Inflammatory macrophage treated with lipopolysaccharide for 1 hour (primary cell): ENCODE measurements around the gene SIGLEC8.
"Not testable (repeated sequence)": the region's sequence is repeated elsewhere in the genome, so short reads cannot be mapped to it uniquely, and the experiment has no call there.

ENCODE experiments used
- DNase-seq, 2 donors: peaks; one replicate each; pipeline ENCODE4 v3.0.0-alpha.2; 2020 to 2022

SIGLEC8 gene

GRCh38 chr19:51472607-51473006 lies 14.4 kb upstream of the SIGLEC8 start:
- no peak for DNase-seq

DNA sequence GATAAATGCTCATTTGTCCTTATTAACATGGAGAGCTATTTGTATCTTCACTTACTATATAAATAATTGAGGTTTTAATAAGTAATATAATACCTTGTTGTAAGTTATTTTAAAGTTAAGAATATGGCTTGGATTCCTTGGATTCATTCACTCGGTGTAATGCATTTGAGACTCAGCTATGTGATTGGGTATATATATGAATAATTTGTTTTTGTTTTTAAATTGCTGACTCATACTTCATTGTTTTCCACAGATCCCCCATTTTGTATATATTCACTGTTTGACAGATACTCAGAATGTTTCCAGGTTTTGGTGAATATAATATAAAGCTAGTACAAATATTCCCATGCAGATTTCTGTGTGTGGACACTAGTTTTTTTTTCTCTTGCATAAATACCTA lies 13.3 kb upstream of the SIGLEC8 start:
- no peak for DNase-seq

GRCh38 chr19:51470966-51471365 lies 12.7 kb upstream of the SIGLEC8 start:
- DNase-seq: peak; percentile 34 to 61

- no peak for DNase-seq
Observed at GRCh38 chr19:51469629-51470028, 11.4 kb upstream of the SIGLEC8 start.

- no peak for DNase-seq
Observed at GRCh38 chr19:51469162-51469561, 10.9 kb upstream of the SIGLEC8 start.

- no peak for DNase-seq
Observed at GRCh38 chr19:51468545-51468920, 10.3 kb upstream of the SIGLEC8 start.

DNA sequence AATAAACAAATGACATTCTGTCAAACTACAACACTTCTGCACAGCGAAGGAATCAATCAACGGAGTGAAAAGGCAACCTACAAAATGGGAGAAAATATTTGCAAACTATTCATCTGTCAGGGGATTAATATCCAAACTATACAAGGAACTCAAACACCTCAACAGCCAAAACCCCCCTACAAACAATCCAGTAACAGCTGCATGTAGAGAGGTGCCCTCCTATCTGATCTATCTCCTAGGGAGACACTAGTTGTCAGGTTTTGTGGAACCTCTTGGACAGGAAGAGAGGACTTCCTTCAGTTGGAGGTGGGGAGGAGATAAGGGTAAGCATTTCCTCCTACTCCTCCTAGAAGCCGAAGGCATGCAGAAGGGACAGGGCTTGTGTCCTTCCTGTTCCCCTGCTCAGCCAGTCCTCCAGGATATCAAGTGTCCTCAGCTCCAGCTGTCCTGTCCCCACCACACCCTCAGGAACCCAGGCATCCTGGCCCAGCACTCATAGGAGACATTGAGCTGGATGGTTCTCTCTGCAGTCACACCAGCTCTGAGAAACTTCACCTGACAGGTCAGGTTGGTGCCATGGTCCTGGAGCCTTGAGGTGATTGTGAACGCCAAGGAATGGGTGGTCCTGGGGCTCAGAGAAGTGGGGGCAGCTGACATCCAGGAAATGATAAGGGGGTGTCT lies 9.8 kb upstream of the SIGLEC8 start:
- DNase-seq: no peak

DNA sequence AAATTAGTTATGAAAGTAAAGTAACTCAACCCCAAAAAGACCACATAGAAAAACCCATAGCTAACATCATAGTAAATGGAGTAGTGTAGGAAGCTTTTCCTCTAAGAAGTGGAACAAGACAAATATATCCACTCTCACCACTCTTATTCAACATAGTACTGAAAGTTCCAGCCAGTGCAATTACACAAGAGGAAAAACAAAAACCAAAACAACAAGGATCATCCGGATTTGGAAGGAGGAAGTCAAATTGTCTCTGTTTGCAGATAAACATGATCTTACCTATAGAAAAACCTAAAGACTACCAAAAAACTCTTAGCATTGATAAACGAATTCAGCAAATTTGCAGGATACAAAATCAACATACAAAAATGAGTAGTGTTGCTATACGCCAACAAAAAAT lies 8.5 kb upstream of the SIGLEC8 start:
- peak in 1 of 2 donors; percentile 19 for DNase-seq

- DNase-seq: not testable (repeated sequence)
Observed at GRCh38 chr19:51463976-51464581, 5.8 kb upstream of the SIGLEC8 start.

- DNase-seq: no peak
Observed at GRCh38 chr19:51462681-51463080, 4.4 kb upstream of the SIGLEC8 start.

GRCh38 chr19:51462276-51462675 lies 4.0 kb upstream of the SIGLEC8 start:
- DNase-seq: no peak

DNA sequence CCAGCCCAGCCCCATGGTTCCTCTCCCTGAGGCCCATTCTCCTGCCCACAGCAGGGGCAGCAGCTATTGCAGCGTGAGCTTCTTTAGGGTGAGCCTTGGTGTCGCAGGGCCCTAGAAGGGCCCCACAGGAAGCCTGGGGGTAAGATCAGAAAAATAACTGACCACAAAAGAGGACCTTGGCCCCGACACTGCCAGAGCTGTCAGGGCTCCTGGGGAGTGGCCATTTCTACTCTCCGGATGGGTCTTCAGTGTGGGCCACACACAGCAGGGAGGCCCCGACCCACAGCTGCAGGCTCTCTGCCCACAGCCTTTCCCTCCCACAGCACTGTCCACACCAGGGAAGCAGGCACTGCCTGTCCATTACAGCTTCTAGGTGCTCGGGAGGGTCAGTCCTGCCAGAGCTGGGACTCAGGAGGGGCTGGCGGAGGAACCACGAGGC lies 3.5 kb upstream of the SIGLEC8 start:
- peak in 1 of 2 donors; percentile 18 for DNase-seq

DNA sequence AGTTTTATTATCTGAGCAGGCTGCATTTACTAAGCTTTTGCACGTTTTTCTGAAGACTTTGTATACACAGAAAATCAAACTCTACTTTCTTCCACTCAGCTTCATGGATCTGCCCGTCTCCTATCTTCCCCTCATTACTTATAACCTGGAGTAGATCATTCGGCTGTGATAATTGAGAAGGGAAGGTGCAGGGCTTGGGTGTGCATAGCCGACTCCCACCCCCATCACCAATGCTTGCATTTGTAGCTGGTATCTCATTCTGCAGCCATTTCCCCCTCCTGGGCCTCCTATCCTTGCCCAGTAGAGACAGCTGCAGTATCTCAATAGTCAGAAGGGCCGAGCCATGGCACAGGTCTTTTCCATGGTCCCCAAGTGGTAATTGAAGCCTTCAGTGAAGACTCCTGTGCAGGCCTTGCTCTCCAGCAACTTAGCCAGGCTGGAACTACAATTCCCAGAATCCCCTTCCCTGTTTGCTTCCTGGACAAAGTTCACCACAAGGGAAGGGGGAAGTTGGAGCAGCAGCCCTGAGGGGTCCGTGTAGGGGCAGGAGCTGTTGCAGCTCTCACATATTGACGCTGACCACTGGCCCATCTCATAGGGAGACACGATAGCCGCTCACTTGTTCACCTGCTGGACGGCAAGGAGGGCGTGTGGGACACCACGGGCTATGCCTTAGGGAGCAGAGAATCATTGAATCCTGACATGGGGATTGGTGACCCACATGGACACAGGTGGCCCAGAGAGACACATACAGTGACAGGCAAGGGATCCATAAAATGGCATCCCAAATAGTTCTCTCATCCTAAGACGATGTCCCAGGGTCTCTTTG lies 2.1 kb upstream of the SIGLEC8 start:
- DNase-seq: peak; percentile 30 to 39

DNA sequence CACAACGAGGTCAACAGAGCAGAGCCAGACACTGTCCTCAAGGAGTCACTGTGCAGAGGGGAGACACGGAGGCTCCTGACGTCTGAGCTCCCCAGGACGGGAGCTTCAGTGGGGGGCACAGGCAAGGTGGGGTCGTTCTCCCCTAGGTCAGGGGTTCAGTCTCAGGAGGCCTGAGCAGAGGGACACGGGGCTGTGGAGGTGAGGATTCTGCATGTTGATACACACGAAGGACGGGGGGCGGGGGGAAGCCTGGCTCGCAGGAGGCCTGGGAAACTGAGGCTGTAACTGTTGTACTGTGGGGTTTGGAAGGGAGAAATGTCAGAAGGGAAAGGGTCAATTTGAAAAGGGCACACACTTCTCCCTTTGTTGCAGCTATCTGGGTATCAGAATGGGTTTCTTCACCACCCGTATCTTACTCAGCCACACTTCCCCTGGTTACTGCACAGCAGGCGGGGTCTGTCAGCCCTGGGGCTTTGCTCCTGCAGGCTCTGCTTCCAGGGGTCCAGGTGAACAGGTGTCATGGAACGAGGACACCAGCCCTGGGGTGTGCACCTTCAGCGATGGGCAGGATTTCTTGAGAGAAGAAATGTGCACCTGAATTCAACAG lies 748 bp upstream of the SIGLEC8 start:
- DNase-seq: no peak

DNA sequence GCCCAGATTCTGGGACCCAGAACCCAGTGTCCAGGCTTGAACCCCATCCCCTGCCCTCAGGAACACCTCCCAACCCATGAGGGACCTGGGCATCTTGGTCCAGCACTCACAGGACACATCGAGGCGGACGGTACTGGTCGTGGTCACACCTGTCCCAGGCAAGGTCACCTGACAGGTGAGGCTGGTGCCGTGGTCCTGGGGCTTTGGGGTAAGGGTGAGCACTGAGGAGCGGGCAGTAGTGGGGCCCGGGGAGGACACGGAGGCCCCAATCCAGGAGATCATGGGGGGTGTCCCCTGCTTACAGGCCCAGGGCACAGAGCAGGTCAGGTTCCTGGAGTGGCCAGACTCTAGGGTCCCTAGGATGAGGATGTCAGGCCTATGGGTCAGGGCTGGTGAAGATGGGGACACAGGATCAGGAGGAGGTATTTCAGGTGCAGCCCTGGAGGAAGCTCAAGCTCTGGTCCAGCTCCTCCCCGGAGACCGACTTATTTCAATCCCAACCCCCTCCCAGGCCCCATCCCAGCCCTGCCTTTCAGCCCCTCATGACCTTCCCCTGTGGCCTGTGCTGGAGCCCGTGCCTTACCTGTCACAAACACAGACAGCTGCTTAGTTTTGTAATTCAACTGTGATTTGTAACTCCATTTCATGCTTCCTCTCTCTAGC lies 772 bp downstream of the SIGLEC8 start:
- DNase-seq: no peak

- DNase-seq: no peak
Observed at GRCh38 chr19:51456541-51457290, 1.5 kb downstream of the SIGLEC8 start.

DNA sequence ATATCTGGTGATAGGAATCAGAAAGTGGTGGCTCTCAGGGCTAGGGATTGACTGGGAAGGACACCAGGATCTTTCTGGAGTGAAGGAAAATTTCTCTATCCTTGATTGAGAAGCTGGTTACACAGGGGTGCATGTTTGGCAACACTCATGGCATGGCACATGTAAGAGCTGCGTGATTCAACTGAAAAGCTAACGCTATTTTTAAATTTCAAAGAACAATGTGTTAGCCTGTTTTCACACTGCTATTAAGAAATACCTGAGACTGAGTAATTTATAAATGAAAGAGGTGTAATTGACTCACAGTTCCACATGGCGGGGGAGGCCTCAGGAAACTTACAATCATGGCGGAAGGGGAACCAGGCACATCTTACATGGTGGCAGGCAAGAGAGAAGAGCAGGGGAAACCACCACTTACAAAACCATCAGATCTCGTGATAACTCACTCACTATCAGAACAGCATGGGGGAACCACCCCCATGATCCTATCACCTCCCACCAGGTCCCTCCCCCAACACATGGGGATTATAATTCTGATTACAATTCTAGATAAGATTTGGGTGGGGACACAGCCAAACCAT lies 7.4 kb downstream of the SIGLEC8 start:
- no peak for DNase-seq

DNA sequence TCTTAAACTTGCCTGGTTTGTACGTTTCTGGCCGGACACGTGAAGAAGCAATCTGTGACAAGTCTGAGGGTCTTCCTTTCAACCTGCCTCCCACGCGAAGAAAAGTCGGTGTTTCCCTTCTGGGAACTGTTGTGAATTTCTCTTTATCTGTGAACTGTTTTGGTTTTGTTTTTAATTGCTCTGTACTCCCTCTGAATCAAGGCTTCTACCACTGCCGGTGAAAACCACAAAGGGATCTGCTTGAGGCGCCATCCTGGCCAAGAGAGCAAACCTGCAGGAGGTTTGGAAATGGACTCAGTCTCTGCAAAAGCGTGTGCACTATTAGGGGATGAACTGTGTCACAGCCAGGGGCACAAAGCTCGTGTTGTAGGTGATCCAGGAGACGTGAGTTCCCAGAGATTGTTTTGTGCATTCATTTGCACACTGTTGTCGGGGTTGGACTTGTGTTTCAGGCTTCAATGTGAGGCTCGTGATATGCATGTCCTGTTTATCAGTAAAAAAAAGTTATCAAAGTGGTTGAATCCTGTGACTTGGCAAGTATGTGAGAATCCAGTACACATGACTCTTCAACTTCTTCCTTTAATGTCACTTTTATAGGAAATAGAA lies 9.7 kb downstream of the SIGLEC8 start:
- no peak for DNase-seq

DNA sequence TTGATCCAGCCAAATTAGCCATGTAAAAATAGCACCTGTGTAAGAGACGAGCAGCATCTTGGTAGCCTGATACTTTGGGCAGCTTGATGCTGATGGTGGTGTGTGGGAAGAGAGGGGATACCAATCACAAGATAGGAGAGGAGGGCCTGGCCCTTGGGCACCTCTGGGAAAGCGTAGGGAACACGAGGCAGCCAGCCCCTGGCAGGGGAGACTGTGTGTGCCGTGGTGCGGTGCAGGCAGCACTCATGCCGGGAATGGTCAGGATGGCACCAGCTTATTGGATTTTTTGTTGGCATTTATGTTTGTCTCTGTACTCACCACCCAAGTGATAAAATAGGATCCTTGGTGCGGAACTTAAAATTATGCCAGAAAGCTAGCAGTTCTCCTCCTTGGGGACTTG lies 10.2 kb downstream of the SIGLEC8 start:
- DNase-seq: no peak

DNA sequence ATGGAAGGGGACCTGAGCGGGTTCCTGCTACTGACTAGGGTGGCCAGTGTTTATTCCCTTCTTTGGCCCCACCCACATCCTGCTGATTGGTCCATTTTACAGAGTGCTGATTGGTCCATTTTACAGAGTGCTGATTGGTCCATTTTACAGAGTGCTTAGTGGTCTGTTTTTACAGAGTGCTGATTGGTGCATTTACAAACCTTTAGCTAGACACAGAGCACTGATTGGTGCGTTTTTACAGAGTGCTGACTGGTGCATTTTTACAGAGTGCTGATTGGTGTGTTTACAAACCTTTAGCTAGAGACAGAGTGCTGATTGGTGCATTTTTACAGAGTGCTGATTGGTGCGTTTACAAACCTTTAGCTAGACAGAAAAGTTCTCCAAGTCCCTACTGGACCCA lies 10.7 kb downstream of the SIGLEC8 start:
- not testable (repeated sequence) for DNase-seq
